ENCODE data around the gene RNF150.

GRCh38 chr4:140955641-140956040, 177.6 kb downstream of the RNF150 start:
- TF ChIP-seq CTCF (IDR thresholded peaks at IDR 0.05) (no peak), POLR2A (IDR thresholded peaks at IDR 0.05) (no peak)
